HCT116 (cell line): ENCODE measurements around the gene CDIP1. TPM values are rescaled to one million over a fixed set of nuclear protein-coding genes. Genes with fewer than 3 reads are reported as not detected.

Experiments
- ATAC-seq: fragments of 200-7000 bp; cut with Tn5 transposase; 2 replicates; pipeline ENCODE4 v1.9.1; 2020; ENCODE audit warnings: mild to moderate bottlenecking, moderate library complexity
- BruUV-seq: library from RNA; stranded (reverse); fragments of 400-500 nt; replicated peaks from 2 replicates; lab custom pipeline; 2021; lab: Mats Ljungman, UMichigan
- CTCF ChIA-PET: fragments of 300-600 bp; sonication (Branson Sonifier 250); formaldehyde crosslinking; loops from one replicate; lab custom pipeline; 2021; ENCODE audit warnings: antibody characterized with exemption; lab: Charles Lee
- POLR2A ChIA-PET: fragments of 300-600, 350-600 bp; sonication (Branson Sonifier 250); formaldehyde crosslinking; loops from one replicate; lab custom pipeline; 2021; ENCODE audit warnings: antibody characterized with exemption; lab: Charles Lee
- RAD21 ChIA-PET, 2 experiments: fragments of 300-600 bp; sonication (Branson Sonifier 250); formaldehyde crosslinking; loops; one replicate each; lab custom pipeline; 2023; ENCODE audit warnings: low total read pairs in 2 of 2; ENCODE audit not compliant: uncharacterized antibody in 2 of 2, unreplicated experiment in 2 of 2, low non-redundant PET in 1 of 2; lab: Charles Lee
- DNase-seq: peaks from one replicate; pipeline ENCODE4 v3.0.0-alpha.2; 2010; ENCODE audit warnings: low read depth, low spot score
- H2AFZ ChIP-seq: fragments of 200-600 bp; shearing (Covaris generic), sonication (generic); 2 replicates; pipeline ENCODE4 v1.6.1; 2017; ENCODE audit warnings: low read depth, mixed run types, mixed read lengths, antibody characterized with exemption, low read length; ENCODE audit not compliant: poor library complexity, severe bottlenecking
- H3K27ac ChIP-seq: 2 replicates; pipeline ENCODE4 v1.5.1; 2012; ENCODE audit warnings: low read depth, low read length
- H3K27me3 ChIP-seq: fragments of 200-600 bp; sonication (generic); 2 replicates; pipeline ENCODE4 v1.6.1; 2016; ENCODE audit warnings: mixed run types, low read length, mixed read lengths; ENCODE audit not compliant: insufficient read depth
- H3K36me3 ChIP-seq, 2 experiments: fragments of 200-500 bp in 1 of 2; fragments of 200-600 bp in 1 of 2; sonication (Bioruptor generic) in 1 of 2; sonication (generic) in 1 of 2; 2 replicates each; pipeline versions ENCODE4 v1.5.1 to v1.6.1; 2014 to 2016; ENCODE audit warnings: low read length in 2 of 2, inconsistent platforms in 1 of 2, mixed read lengths in 1 of 2, mixed run types in 1 of 2; ENCODE audit not compliant: insufficient read depth in 2 of 2, control insufficient read depth in 1 of 2
- H3K4me1 ChIP-seq, 2 experiments: fragments of 200-600 bp in 1 of 2; sonication (generic) in 1 of 2; 2 replicates each; pipeline versions ENCODE4 v1.5.1 to v1.6.1; 2012 to 2017; ENCODE audit warnings: low read length in 2 of 2, inconsistent platforms in 1 of 2, mild to moderate bottlenecking in 1 of 2, mixed read lengths in 1 of 2, mixed run types in 1 of 2, moderate library complexity in 1 of 2; ENCODE audit not compliant: insufficient read depth in 2 of 2, control insufficient read depth in 1 of 2
- H3K4me2 ChIP-seq: fragments of 200-600 bp; sonication (generic); 2 replicates; pipeline ENCODE4 v1.6.1; 2017; ENCODE audit warnings: mixed run types, low read length, mixed read lengths
- H3K4me3 ChIP-seq, 2 experiments: fragments of 200-600 bp in 1 of 2; sonication (generic) in 1 of 2; replicated peaks in 1 of 2; 2 replicates each; pipeline ENCODE4 v1.5.1; 2011 to 2016; ENCODE audit warnings: low read length in 2 of 2, control low read depth in 1 of 2, low read depth in 1 of 2, mild to moderate bottlenecking in 1 of 2, mixed read lengths in 1 of 2, mixed run types in 1 of 2
- H3K79me2 ChIP-seq: fragments of 200-600 bp; sonication (generic); 2 replicates; pipeline ENCODE4 v1.6.1; 2017; ENCODE audit warnings: mild to moderate bottlenecking, mixed run types, low read length, moderate library complexity, mixed read lengths; ENCODE audit not compliant: insufficient read depth
- H3K9ac ChIP-seq: fragments of 200-600 bp; sonication (generic); 2 replicates; pipeline ENCODE4 v1.6.1; 2016; ENCODE audit warnings: low read length, mixed read lengths
- H3K9me2 ChIP-seq: fragments of 200-600 bp; sonication (generic), shearing (Covaris generic); 2 replicates; pipeline ENCODE4 v1.6.1; 2017; ENCODE audit warnings: mixed run types, mild to moderate bottlenecking, moderate library complexity; ENCODE audit not compliant: insufficient read depth
- H3K9me3 ChIP-seq, 2 experiments: fragments of 200-500 bp in 1 of 2; fragments of 200-600 bp in 1 of 2; sonication (Bioruptor generic) in 1 of 2; sonication (generic) in 1 of 2; 2 replicates each; pipeline ENCODE4 v1.6.1; 2014 to 2017; ENCODE audit warnings: low read length in 2 of 2, mixed read lengths in 2 of 2, inconsistent platforms in 1 of 2, low read depth in 1 of 2, mild to moderate bottlenecking in 1 of 2, mixed run types in 1 of 2, moderate library complexity in 1 of 2; ENCODE audit not compliant: control insufficient read depth in 1 of 2, insufficient read depth in 1 of 2
- H4K20me1 ChIP-seq: fragments of 200-600 bp; sonication (generic), shearing (Covaris generic); 2 replicates; pipeline ENCODE4 v1.6.1; 2017; ENCODE audit warnings: mixed run types, mild to moderate bottlenecking, moderate library complexity; ENCODE audit not compliant: insufficient read depth
- CBX3 ChIP-seq: IDR thresholded peaks from 2 replicates; pipeline ENCODE4 v1.6.1; 2012; ENCODE audit warnings: low read depth
- CEBPB ChIP-seq: IDR thresholded peaks from 2 replicates; pipeline ENCODE4 v1.6.1; 2012; ENCODE audit warnings: low read depth
- EGR1 ChIP-seq: IDR thresholded peaks from 2 replicates; pipeline ENCODE4 v1.6.1; 2012; ENCODE audit warnings: low read depth
- EZH2 ChIP-seq: fragments of 200-600 bp; sonication (generic); IDR thresholded peaks from 2 replicates; pipeline ENCODE4 v1.6.1; 2017; ENCODE audit warnings: antibody characterized with exemption, mixed run types
- JUND ChIP-seq: IDR thresholded peaks from 2 replicates; pipeline ENCODE4 v1.6.1; 2012
- POLR2A ChIP-seq: IDR thresholded peaks from 2 replicates; pipeline ENCODE4 v1.7.0; 2011; ENCODE audit warnings: borderline replicate concordance; ENCODE audit not compliant: insufficient read depth, insufficient read length; ENCODE audit errors: extremely low read depth
- RAD21 ChIP-seq: IDR thresholded peaks from 2 replicates; pipeline ENCODE4 v1.6.1; 2012; ENCODE audit warnings: low read depth, mild to moderate bottlenecking
- SP1 ChIP-seq: IDR thresholded peaks from 2 replicates; pipeline ENCODE4 v1.6.1; 2012; ENCODE audit warnings: low read depth
- TCF7L2 ChIP-seq: IDR thresholded peaks from 2 replicates; pipeline ENCODE4 v1.7.0; 2011; ENCODE audit warnings: borderline replicate concordance, inconsistent platforms; ENCODE audit not compliant: insufficient read depth, insufficient read length; ENCODE audit errors: extremely low read depth
- intact Hi-C: fragments of 100-400 bp; cut with micrococcal nuclease; formaldehyde crosslinking; loops from 2 replicates; pipeline ENCODE4 v1.10.0; 2022
- total RNA-seq: library from RNA; stranded (reverse); gene quantifications from one replicate; pipeline ENCODE4 v1.2.1, GENCODE V29; 2021; ENCODE audit not compliant: unreplicated experiment
- TF ChIP-seq, protein P1 (sequence below): IDR thresholded peaks from 2 replicates; pipeline ENCODE4 v1.6.1; 2012
- TF ChIP-seq, protein P2 (sequence below): IDR thresholded peaks from 2 replicates; pipeline ENCODE4 v1.6.1; 2012

The CDIP1 gene
- total RNA-seq, 1 experiment from 2014 or later = 7.2 TPM

DNA sequence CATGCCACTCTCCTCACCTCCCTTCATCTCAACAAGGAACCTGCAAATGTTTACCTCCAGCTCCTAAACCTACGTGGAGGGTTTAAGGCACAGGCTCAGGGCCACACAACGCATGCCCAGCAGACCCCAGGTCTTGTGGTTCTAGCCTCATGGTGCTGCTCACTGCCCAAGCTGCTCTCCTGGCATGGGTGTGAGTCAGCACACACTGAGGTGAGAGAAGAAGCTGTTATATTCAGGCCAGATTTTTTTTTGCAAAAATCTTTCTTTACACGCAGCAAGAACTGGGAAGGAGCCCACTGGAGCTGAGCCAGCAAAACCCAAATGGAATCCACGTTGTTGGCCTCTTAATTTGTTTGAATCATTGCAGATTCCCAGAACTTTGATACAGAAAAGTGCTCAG is 12.0 kb upstream of the CDIP1 start:
- intact Hi-C loops = no loop called here
- Histone ChIP-seq H3K36me3 (no peaks in the 10 kb centered on the region), H3K9me3 (no peaks in the 10 kb centered on the region), H3K27ac (no peak overlapping the region), H3K4me1 (peaks cover 0 to 5% of the 10 kb centered on the region in 2 experiments; a peak in 2 of 4 replicates), H3K9ac (no peak overlapping the region), H3K79me2 (no peaks in the 10 kb centered on the region), H3K4me2 (no peak overlapping the region), H3K4me3 (no peak overlapping the region), H2AFZ (no peak overlapping the region), H3K27me3 (no peaks in the 10 kb centered on the region), H4K20me1 (no peaks in the 10 kb centered on the region), H3K9me2 (no peaks in the 10 kb centered on the region)
- ChIA-PET CTCF (interaction anchor here (0.8 to 0.9 kb wide), 2 partner anchors 8 to 35 kb away, joined by 3 read pairs; no protein-coding TSS in a partner anchor), RAD21 (no interaction called here), POLR2A (no interaction called here)
- BruUV-seq = no TSS peak
- no peak for DNase-seq
- no peak for TF ChIP-seq EZH2
- TF ChIP-seq, protein P1, sequence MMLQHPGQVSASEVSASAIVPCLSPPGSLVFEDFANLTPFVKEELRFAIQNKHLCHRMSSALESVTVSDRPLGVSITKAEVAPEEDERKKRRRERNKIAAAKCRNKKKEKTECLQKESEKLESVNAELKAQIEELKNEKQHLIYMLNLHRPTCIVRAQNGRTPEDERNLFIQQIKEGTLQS = no peak
- no peak for TF ChIP-seq RAD21
- no peak for TF ChIP-seq JUND
- TF ChIP-seq CEBPB = no peak
- no peak for TF ChIP-seq SP1
- TF ChIP-seq EGR1 = no peak
- ATAC-seq = no peak

DNA sequence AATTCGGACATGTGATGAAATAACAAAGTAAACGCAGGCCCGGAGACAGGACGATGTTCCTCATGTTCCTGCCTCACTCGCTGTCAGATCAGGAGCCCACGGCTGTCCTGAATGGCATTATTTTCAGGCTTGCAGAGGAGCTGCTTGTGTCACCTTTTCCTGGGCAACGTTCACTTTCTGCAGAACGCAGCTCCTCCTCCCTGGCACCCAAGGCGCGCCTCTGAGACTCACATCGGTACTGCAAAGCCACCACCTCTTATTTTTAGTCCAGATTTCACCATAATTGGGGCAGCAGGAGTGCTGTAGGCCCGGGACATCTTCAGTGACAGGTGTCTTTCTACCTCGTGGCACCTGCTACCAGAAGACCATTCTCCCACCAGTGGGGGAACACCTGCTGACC is 9.6 kb upstream of the CDIP1 start:
- H3K4me1 ChIP-seq = peaks cover 0 to 5% of the 10 kb centered on the region in 2 experiments; a peak in 2 of 4 replicates
- H3K9me2 ChIP-seq = no peaks in the 10 kb centered on the region
- ChIA-PET CTCF (interaction anchor here (0.9 to 2.0 kb wide), 15 partner anchors 9 to 410 kb away, joined by 3 to 11 read pairs (median 4); partner anchors contain the start of genes CDIP1 and SEC14L5), RAD21 (interaction anchor here (0.8 kb wide), 2 partner anchors 41 to 93 kb away, joined by 3 to 4 read pairs; no protein-coding TSS in a partner anchor)
- no peaks in the 10 kb centered on the region for H3K27me3 ChIP-seq
- H3K9me3 ChIP-seq = no peaks in the 10 kb centered on the region
- no peaks in the 10 kb centered on the region for H3K79me2 ChIP-seq
- H3K9ac ChIP-seq = no peak overlapping the region
- H3K36me3 ChIP-seq = no peaks in the 10 kb centered on the region
- H4K20me1 ChIP-seq = no peaks in the 10 kb centered on the region
- H3K4me2 ChIP-seq = peak overlapping the region; percentile 14; the same call in 1 of the 2 replicates
- TF ChIP-seq, protein P2, sequence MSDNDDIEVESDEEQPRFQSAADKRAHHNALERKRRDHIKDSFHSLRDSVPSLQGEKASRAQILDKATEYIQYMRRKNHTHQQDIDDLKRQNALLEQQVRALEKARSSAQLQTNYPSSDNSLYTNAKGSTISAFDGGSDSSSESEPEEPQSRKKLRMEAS = no peak
- TF ChIP-seq TCF7L2 (no peak), POLR2A (no peak), EGR1 (no peak), EZH2 (no peak), CBX3 (no peak)
- TF ChIP-seq, all 23 proteins: peak for 0
- BruUV-seq = no TSS peak
- no peak overlapping the region for H3K27ac ChIP-seq
- intact Hi-C loops = loop anchor here (1.0 kb wide), 1 partner anchor 42 kb away; no protein-coding TSS in a partner anchor
- H2AFZ ChIP-seq = no peak overlapping the region
- POLR2A ChIA-PET = no interaction called here
- H3K4me3 ChIP-seq = no peak overlapping the region
- DNase-seq (no peak), ATAC-seq (no peak)
